OCI-M2 (cell line): Measurements from ENCODE around the gene DGKZ.

ENCODE experiments used
- DNase-seq: peaks from one replicate; lab custom pipeline; 2025; ENCODE audit not compliant: unreplicated experiment; lab: John Stamatoyannopoulos, UW

Gene DGKZ

DNA sequence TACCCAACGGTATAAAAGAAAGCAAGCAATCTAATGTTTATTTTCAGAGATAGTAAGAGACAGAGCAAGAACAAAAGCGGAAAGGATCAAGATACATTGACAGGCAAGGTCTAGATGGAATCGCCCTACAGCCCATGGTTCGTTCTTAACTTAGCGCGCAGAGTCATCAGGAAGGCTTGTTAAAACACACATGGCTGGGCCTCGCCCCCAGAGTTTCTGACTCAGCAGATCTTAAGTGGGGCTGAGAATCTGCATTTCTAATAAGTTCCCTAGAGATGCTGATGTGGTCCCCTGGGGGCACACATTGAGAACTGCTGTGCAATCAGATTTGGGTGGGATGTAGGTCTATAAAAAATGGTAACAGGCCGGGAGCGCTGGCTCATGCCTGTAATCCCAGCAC, 80.1 kb downstream of the DGKZ start:
- no peak for DNase-seq

DNA sequence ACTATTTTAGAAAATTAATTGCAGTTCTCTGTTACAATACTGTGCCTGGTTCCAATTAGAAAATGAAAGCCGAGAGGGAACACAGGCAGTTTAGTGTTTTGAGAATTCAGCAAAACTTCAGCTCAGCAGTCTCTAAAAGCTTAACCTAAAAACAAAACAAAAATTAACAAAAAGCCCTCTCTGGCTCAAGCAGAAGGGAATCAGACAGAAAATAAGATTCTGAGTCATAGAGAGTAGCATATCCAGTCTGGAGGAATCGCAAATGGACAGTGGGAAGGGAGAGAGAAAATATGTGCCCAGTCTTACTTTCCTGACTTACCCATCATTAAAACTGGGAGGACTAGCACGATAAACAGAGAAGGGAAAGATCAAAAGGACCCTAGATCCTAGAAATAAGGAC, 82.5 kb downstream of the DGKZ start:
- DNase-seq: no peak
